GM18508 (cell line): ENCODE data around the gene PRKG2.
"Not testable (repeated sequence)": the region's sequence is repeated elsewhere in the genome, so short reads cannot be mapped to it uniquely, and the experiment has no call there.

Experiments used
- ATAC-seq: cut with Tn5 transposase; IDR thresholded peaks from one replicate; pipeline ENCODE4 v1.9.1; 2021; ENCODE audit warnings: moderate number of reproducible peaks; ENCODE audit not compliant: insufficient read depth, unreplicated experiment

PRKG2 gene

DNA sequence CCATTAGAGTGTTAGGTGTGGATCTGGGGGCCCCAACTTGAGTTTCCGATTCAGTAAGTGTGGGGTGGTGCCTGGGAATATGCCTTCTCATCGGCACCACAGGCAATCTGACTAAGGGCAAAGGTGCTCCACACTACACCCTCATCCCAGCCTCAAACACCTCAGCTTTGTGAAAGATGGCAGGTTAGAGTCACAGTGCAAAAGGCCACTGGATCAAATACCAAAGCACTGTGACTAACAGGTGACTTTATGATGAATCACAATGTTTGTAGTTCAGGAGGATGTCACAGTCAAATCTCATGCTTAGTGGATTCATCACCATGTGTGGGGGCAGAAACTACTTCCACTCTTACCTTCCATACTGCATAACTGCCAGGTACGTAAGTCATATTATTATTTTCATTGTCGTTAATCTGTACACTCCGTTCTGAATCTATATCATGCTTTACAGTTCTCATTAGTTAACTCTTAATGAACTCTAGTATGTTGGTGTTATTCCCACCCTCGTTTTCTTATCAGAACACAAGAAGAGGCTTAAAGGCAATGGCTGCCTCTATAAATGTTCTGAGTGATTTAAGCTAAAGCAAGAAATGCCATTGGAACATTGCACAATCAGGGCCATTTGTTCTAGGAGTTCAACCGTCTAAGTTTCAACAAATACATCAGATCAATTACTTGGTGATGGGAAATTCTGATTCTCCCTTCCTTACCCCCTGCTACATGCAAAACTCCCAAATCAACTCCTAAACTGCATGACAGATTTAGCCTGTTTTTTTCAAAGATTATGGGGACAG, 50.2 kb downstream of the PRKG2 start:
- ATAC-seq: no peak

DNA sequence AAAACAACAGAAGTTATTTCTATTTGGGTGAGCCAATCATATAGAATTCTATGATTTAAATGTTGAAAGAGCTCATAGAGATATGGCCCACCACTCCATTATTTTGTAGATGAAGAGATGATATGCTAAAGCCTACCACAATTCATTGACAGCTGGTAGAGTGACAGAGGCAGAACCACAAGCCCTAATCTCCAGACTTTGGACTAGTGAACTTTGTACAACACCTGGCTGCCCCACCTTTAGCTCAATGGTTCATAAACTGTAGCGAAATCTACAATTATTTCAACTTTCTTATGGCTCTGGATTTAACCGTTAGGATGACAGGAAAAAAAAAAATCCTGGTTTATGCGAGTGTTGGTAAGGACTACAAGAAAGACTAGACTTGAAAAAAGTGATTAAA, 50.9 kb downstream of the PRKG2 start:
- ATAC-seq: no peak

DNA sequence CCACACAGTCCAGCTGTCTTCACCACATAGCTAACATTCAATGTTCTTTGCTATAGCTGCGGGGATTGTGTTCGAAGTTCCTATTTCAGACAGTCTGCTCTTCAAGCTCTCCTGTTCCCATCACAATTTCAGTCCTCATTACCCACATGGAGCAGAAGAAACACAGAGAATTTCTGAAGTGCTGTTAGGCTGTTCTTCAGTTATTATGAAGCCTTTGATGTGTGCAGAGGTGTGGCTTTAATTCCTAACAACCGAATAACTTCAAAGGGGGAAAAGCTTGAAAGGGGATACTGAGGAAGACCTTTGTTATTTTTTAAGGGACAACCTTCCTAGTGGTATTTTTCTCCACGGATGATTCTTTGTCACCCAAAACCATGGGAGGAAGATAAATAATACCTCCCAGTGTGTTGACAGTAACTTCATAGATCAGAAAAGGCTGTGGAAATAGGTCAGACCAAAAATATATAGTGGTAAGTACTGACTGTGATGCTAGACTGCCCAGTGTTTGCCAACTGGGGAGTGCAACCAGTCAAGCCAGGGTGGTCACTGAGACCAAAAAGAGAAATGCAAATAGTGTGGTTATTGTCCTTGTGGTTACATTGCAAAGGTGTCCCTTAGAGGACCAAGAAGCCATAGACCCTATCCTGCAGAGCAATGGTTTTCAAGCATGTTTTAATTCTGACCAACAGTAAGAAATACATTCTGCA, 52.1 kb downstream of the PRKG2 start:
- no peak for ATAC-seq

DNA sequence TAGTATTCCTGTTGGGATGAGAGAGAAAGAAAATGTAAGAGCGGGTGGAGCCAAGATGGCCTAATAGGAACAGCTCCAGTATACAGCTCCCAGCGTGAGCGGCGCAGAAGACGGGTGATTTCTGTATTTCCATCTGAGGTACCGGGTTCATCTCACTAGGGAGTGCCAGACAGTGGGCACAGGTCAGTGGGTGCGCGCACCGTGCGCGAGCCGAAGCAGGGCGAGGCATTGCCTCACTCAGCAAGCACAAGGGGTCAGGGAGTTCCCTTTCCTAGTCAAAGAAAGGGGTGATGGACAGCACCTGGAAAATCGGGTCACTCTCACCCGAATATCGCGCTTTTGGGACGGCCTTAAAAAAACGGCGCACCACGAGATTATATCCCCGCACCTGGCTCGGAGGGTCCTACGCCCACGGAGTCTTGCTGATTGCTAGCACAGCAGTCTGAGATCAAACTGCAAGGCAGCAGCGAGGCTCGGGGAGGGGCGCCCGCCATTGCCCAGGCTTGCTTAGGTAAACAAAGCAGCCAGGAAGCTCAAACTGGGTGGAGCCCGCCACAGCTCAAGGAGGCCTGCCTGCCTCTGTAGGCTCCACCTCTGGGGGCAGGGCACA, 61.2 kb downstream of the PRKG2 start:
- not testable (repeated sequence) for ATAC-seq

DNA sequence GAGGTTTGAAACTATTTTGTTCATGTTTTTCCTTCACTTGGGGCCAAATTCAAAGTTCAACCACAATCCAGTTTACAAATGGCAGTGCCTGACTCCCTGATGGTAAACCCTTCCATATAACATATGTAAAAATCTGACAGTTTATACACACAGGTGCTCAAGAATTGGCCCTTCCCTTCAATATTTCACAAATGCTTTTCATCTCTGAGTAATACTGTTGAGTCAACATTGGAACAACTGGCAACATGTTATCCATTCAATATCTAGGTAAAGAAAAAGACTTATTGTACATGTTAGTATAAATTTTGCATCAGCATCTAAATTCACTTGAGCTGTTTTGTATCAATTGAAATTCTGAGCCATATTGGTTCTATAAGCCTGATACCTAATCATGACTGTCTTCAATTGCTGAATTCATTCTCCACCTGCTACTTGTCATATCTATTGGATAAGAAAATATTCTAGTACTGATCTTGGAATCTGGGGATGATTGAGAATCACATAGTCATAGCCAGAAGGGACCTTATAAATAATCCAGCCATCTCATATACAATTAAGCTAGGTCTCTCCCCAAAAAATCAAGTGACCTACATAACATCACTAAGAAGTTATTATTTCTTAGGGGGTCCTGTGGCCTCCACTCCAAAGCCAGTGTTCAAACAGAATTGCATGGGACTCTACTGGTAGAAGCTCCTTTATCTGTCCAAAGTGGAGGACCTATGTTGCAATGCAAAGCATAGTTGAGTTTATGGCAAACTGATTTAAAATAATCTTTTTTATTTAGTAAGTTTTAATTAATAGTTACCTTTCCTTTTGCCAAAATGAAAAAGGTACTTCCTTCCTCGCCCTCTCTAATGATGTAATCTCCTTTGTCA, 61.9 kb downstream of the PRKG2 start:
- no peak for ATAC-seq

DNA sequence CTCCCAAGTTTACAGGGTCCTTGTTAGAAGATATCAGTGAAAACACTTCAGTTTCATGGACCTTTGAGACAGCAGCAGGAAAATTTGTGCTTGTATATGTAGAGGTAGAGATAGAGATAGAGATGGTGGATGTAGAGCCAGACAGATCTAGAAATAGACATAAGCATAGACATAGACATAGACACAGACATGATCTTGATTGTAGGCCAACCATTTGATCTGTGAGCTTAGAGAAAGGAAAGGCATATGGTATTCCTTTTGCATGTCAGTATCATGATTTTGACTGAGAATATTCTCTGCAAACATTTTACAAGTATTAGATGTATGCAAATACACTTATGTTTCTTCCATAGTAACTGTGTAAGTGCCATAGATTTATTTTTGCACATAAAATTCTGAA, 65.0 kb downstream of the PRKG2 start:
- ATAC-seq: no peak

DNA sequence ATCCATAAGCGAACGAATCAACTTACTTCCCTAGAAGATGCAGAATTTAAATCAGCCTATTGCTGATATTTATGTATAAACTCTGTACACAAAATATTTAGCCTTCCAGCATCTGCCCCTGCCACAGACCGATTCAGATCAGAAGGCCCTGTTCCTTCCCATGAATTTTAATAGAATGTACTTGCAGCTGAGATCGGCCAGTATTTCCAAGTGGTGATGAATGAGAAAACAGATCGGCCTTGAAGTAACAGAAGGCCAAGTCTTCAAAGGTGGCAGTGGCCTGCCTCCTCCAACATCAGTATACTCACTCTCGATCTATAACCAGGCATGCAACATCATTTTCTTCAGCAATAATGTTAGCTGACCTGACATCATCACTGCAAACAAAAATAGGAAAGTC, 66.4 kb downstream of the PRKG2 start:
- ATAC-seq: no peak

DNA sequence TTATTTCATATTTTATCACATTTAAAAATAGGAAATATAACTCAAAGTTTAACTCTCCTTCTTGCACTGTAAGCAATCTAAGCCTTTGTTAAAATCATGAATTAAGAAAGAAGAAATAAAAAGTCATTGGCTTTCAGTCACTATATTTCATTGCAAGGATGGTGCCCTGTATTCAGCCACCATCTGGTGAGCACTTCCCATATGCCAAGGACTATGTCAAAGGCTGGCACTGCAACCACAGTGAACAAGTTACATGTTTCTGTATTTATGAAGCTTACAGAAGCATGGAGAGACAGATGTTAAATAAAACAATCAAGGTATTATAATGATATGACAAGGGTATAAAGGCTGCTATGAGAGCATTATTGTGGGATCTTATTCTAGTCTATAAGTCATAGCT, 68.6 kb downstream of the PRKG2 start:
- no peak for ATAC-seq

DNA sequence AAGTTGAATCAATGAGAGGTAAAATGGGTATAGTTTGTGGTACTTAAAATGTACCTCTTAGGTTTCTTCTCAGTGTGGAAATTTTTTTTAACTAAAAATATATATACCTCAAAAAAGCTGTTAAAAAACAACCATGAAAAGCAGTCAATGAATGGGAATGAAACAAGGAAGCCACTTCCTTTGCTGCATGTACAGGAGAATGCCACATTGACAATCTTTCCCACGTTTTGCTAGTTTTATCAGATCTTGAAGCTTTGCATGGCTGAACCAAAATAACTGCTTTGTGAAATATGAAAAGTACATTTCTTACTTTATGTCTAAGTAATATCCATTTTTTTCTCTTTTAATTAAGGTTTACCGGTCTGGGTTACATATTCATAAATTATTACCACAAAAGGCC, 71.8 kb downstream of the PRKG2 start:
- ATAC-seq: no peak

DNA sequence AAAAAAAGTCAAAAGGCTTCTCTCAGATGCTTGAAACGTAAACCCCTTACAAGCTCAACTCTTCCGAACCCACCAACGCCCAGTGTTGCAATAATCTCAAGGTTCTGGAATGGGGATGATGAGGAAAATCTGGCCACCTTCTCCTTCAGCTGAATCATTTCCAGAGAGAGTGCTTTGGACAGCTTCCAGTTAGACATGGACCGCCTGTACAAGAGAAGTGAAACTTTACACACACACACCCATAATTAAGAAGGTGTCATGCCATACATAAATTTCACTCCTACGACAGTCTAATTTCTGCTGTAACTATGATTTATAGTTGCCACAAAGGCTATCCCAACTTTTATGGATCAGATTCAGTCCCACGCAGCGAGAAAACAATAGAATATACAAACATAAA, 72.3 kb downstream of the PRKG2 start:
- ATAC-seq: no peak

DNA sequence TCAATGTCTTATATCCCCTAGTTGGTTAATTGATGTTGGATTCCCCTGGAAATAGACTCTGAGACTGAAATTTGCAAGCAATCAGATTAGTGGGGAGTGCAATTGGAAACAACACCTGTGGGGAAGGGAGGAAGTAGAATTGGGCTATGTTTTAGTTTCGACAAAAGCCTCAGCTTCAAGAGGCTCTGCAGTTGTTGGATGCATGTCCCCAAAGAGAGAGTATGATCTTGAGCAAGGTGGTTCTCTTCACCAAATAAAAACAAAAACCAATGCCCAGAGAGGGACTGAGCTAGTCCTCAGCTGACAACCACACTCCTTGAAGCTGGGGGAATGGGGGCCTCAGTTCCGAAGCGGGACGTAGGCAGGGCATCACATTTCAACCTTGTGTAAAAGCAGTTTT, 77.1 kb downstream of the PRKG2 start:
- no peak for ATAC-seq

DNA sequence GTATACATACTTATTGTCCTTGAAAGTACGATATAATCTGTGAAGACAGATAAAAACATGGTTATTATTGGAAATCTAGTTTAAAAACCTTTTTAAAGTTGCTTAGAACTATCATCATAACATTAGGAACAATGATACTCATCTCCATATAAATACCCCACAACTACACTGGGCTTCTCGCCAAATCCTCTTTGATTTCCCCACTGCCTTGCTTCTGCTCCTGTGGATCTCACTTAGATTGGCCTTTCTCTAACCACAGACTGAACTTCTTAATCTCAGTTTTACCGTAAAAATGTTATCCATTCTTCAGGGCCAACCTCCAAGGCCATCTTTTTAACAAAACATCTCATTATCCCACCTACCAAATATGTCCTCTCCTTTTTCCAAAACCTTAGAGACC, 77.6 kb downstream of the PRKG2 start:
- no peak for ATAC-seq

DNA sequence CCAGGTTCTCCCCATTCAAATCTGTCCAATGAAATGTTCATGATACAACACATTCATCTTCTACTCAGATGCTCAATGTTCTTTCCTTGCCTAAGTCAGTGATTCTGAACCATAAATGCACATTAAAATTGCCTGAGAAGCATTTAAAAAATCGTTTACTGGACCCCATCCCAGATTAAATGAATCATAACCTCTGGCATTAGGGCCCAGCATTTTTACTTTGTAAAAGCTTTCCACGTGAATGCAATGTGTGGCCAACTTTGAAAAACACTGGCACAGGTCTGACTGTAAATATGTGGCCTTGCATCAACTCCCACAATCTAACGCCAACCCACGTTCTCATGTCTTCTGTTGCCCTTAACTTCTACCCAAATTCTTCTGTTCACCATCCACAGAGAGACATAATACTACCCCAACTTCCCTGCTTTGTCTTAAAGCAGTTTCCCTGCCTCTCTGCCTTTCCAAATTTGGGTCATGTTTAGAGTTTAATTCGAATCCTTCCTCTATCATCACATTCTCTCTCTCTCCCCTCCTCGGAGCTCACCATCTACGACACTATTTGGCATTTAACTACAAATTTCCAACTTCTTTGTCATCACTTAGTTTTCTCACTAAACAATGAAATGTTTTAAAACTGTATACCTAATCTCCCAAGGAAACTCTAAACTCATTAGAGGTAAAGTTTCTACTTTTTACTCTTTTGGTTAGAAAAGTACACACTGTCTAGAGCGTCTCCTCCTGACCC, 78.7 kb downstream of the PRKG2 start:
- ATAC-seq: no peak

DNA sequence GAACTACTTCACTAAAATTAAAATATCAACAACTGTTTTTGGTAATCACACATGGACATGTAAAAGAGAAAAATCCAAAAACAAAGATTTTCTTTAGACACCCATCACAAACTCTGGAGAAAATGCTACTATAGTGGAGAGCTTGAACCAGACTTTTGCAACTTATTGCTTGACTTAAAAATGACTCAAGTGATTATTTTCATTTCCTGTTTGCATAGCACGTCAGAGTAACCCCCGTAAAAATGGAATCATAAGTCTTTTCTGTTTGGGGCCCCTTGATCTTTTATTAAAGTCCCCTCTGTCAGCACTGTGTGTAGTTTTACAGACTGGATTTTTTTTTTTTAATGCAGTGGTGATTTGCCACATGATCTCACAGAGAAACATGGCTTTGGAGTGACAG, 79.5 kb downstream of the PRKG2 start:
- no peak for ATAC-seq

DNA sequence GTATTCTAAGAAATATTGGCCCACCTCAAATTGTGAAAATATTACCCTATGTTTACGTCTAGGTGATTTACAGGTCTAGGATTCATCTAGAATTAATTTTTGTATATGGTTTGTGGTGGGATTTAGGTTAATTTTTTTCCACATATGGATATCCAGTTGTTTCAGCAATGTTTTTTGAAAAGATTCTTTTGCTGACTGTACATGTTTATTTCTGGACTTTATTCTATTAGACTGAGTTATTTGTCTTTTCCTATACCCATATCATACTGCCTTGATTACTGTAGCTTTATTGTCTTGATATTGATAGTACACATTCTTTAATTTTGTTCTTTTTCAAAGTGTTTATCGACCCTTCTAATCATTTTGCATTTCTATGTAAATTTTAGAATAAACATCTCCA, 83.5 kb downstream of the PRKG2 start:
- no peak for ATAC-seq

DNA sequence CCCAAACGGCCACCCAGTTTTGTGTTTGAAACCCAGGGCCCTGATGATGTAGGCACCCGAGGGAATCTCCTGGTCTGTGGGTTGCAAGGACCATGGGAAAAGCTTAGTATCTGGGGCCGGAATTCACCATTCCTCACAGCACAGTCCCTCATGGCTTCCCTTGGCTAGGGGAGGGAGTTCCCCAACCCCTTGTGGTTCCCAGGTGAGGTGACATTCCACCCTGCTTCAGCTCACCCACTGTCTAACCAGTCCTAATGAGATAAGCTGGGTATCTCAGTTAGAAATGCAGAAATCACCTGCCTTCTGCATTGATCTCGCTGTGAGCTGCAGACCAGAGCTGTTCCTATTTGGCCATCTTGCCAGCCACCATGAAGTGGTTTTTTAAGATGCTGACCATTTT, 84.0 kb downstream of the PRKG2 start:
- no peak for ATAC-seq

DNA sequence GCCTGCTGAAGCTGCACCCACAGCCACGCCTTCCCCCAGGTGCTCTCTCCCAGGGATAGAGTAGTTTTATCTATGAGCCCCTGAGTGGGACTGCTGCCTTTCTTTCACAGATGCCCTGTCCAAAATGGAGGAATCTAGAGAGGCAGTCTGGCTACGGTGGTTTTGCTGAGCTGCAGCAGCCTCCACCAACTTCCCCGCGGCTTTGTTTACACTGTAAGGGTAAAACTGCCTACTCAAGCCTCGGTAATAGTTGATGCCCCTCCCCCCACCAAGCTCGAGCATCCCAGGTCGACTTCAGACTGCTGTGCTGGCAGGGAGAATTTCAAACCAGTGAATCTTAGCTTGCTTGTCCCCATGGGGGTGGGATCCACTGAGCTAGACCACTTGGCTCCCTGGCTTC, 84.5 kb downstream of the PRKG2 start:
- no peak for ATAC-seq

DNA sequence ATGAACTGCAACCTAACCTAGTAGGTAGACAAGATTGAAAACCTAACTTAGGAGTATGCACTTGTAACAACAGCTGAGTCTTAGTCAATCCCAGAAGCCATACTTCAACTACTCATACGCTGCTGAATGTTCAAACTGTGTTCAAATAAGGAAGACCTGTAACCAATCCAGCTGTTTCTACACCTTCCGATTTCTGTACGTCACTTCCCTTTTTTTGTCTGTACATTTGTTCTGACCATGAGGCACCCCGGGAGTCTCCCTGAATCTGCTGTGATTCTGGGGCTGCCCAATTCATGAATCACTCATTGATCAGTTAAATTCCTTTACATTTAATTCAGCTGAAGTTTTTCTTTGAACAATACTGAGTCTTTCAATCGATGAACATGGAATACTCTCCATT, 95.0 kb downstream of the PRKG2 start:
- ATAC-seq: no peak

DNA sequence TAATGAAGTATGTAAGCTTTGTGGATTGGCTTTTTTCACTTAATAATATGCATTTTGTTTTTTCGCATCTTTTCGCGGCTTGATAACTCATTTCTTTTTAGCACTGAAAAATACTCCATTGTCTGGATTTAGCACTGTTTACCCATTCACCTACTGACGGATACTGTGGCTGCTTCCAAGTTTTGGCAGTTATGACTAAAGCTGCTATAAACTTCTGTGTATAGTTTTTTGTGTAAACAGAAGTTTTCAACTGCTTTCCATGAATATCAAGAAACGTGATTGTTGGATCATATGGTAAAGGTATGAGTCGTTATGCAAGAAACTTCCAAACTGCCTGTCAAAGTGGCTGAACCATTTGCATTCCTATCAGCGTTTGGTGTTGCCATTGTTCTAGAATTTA, 96.9 kb downstream of the PRKG2 start:
- no peak for ATAC-seq

DNA sequence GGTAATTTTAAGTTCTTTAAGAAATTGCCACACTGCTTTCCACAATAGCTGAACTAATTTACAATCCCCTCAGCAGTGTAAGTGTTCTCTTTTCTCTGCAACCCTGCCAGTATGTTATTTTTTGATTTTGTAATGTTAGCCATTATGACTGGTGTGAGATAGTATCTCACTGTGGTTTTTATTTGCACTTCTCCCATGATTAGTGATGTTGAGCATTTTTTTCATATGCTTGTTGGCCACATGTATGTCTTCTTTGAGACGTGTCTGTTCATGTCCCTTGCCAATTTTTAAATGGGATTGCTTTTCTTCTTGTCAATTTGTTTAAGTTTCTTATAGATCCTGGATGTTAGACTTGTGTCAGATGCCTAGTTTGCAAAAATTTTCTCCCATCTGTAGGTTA, 98.5 kb downstream of the PRKG2 start:
- ATAC-seq: no peak
